Measurements from ENCODE around the gene CHRNA5. TPM values are rescaled to one million over a fixed set of nuclear protein-coding genes. Genes with fewer than 3 reads are reported as not detected.

Gene CHRNA5
- total RNA-seq, 1 donor from 2014 or later = 2.6 TPM

- H3K36me3 ChIP-seq = no peaks in the 10 kb centered on the region
- H3K27me3 ChIP-seq (ENCODE audit: low read depth) = peaks cover 32% of the 10 kb centered on the region
- intact Hi-C loops (cut with DNase I) = no loop called here
- peak overlapping the region; percentile 47 for H3K4me3 ChIP-seq
- H3K4me1 ChIP-seq = peaks cover 9% of the 10 kb centered on the region
- H3K9me3 ChIP-seq = no peaks in the 10 kb centered on the region
- DNase-seq (no peak), ATAC-seq (peak; percentile 55 to 64)
- TF ChIP-seq CTCF (IDR thresholded peaks at IDR 0.05) = no peak
- no peak overlapping the region for H3K27ac ChIP-seq
Measured at GRCh38 chr15:78640527-78641101, 75.3 kb downstream of the CHRNA5 start.

- Histone ChIP-seq H3K9me3 (no peaks in the 10 kb centered on the region), H3K27me3 (ENCODE audit: low read depth) (peaks cover 32% of the 10 kb centered on the region), H3K4me3 (peak within 1 kb of the TSS; percentile 47), H3K36me3 (no peaks in the 10 kb centered on the region), H3K27ac (no peak within 1 kb of the TSS), H3K4me1 (peaks cover 9% of the 10 kb centered on the region)
- intact Hi-C loops (cut with DNase I) = no loop called here
- ATAC-seq (peak; percentile 54 to 61), DNase-seq (no peak)
- no peak for TF ChIP-seq CTCF (IDR thresholded peaks at IDR 0.05)
Measured at GRCh38 chr15:78641102-78641748, 75.9 kb downstream of the CHRNA5 start, which contains the start of gene CHRNB4. TSS of gene CHRNB4 (minus strand) at chr15:78641210. CDS start at chr15:78641133, 77 bp downstream.

GRCh38 chr15:78641749-78642275 lies 76.5 kb downstream of the CHRNA5 start:
- no peak for TF ChIP-seq CTCF (IDR thresholded peaks at IDR 0.05)
- H3K4me1 ChIP-seq = peaks cover 9% of the 10 kb centered on the region
- no peaks in the 10 kb centered on the region for H3K9me3 ChIP-seq
- intact Hi-C loops (cut with DNase I) = no loop called here
- ATAC-seq = peak in 1 of 2 donors; percentile 8
- no peaks in the 10 kb centered on the region for H3K36me3 ChIP-seq
- no peak overlapping the region for H3K4me3 ChIP-seq
- no peak overlapping the region for H3K27ac ChIP-seq
- H3K27me3 ChIP-seq (ENCODE audit: low read depth) = peaks cover 32% of the 10 kb centered on the region
- DNase-seq = no peak

GRCh38 chr15:78642331-78642730 lies 77.0 kb downstream of the CHRNA5 start:
- TF ChIP-seq CTCF (IDR thresholded peaks at IDR 0.05) = no peak
- intact Hi-C loops (cut with DNase I) = no loop called here
- Histone ChIP-seq H3K27me3 (ENCODE audit: low read depth) (peaks cover 32% of the 10 kb centered on the region), H3K4me1 (peaks cover 9% of the 10 kb centered on the region), H3K27ac (no peak overlapping the region), H3K36me3 (no peaks in the 10 kb centered on the region), H3K4me3 (no peak overlapping the region), H3K9me3 (no peaks in the 10 kb centered on the region)
- DNase-seq (no peak), ATAC-seq (no peak)

Other genes with a start within 250 kb of the CHRNA5 start
- gene CRABP1, start 225.2 kb upstream of the CHRNA5 start, total RNA-seq = not detected
- gene IREB2, start 127.3 kb upstream of the CHRNA5 start, total RNA-seq = 56.4 TPM
- gene HYKK, start 57.9 kb upstream of the CHRNA5 start, total RNA-seq = 4.1 TPM
- 130 TPM for gene PSMA4, start 25.1 kb upstream of the CHRNA5 start, total RNA-seq
- 1.3 TPM for gene CHRNA3, start 55.5 kb downstream of the CHRNA5 start, total RNA-seq
- not detected for gene CHRNB4, start 75.7 kb downstream of the CHRNA5 start, total RNA-seq
- gene ADAMTS7, start 245.9 kb downstream of the CHRNA5 start, total RNA-seq = 5.3 TPM

All from lower lobe of right lung (tissue), 2 donors.